Stimulated activated CD4-positive, alpha-beta T cell treated with anti-CD3 and anti-CD28 coated beads, TNF-alpha, amount 100 ng/mL, for 48 hours (primary cell): ENCODE results near the gene GINS2.

Experiments
- DNase-seq, 3 donors: peaks; one replicate each; pipeline ENCODE4 v3.0.0-alpha.2; 2020; ENCODE audit warnings: low read depth in 3 of 3

The GINS2 gene

GRCh38 chr16:85667841-85668413 is 20.8 kb downstream of the GINS2 start:
- no peak for DNase-seq

- no peak for DNase-seq
Observed at GRCh38 chr16:85667261-85667660, 21.5 kb downstream of the GINS2 start.

- DNase-seq: no peak
Observed at GRCh38 chr16:85665929-85666328, 22.8 kb downstream of the GINS2 start.

- DNase-seq: no peak
Observed at GRCh38 chr16:85665373-85665740, 23.4 kb downstream of the GINS2 start.

- no peak for DNase-seq
Observed at GRCh38 chr16:85664580-85665372, 24.0 kb downstream of the GINS2 start.

- no peak for DNase-seq
Observed at GRCh38 chr16:85663891-85664321, 24.8 kb downstream of the GINS2 start.

GRCh38 chr16:85662976-85663830 is 25.6 kb downstream of the GINS2 start:
- DNase-seq: no peak

- no peak for DNase-seq
Observed at GRCh38 chr16:85662482-85662812, 26.3 kb downstream of the GINS2 start.

- DNase-seq: no peak
Observed at GRCh38 chr16:85661740-85662481, 26.8 kb downstream of the GINS2 start.

- no peak for DNase-seq
Observed at GRCh38 chr16:85660843-85661739, 27.7 kb downstream of the GINS2 start.

- DNase-seq: peak; percentile 48 to 52 (median 49)
Observed at GRCh38 chr16:85659805-85660511, 28.8 kb downstream of the GINS2 start.

- no peak for DNase-seq
Observed at GRCh38 chr16:85659336-85659735, 29.4 kb downstream of the GINS2 start.

- no peak for DNase-seq
Observed at GRCh38 chr16:85658504-85659326, 30.0 kb downstream of the GINS2 start.

- no peak for DNase-seq
Observed at GRCh38 chr16:85657996-85658395, 30.8 kb downstream of the GINS2 start.

- no peak for DNase-seq
Observed at GRCh38 chr16:85657267-85657650, 31.5 kb downstream of the GINS2 start.

GRCh38 chr16:85656351-85657266 is 32.1 kb downstream of the GINS2 start:
- DNase-seq: no peak

- DNase-seq: no peak
Observed at GRCh38 chr16:85655216-85656129, 33.3 kb downstream of the GINS2 start.
